ENCODE data around the gene DOCK1.

Gene DOCK1

DNA sequence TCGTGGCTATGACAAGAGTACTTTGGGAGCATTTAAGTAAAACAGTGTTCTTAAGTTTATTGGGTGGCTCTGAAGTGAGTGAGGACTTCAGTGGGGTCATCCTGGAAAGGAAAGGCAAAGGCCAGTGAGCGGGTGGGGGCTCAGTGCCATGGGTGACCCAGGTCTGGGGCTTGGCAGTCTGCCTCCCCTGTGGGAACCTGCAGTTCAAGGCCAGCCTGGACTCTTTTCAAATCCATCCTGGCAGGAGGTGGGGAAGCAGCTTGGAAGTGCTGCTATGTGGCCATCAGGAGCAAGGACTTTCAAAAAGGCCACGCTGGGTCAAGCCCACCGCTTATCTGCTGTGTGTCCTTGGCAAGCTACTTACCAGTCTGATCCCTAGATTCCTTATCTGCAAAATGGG, 495.0 kb downstream of the DOCK1 start:
- TF ChIP-seq, protein P1, sequence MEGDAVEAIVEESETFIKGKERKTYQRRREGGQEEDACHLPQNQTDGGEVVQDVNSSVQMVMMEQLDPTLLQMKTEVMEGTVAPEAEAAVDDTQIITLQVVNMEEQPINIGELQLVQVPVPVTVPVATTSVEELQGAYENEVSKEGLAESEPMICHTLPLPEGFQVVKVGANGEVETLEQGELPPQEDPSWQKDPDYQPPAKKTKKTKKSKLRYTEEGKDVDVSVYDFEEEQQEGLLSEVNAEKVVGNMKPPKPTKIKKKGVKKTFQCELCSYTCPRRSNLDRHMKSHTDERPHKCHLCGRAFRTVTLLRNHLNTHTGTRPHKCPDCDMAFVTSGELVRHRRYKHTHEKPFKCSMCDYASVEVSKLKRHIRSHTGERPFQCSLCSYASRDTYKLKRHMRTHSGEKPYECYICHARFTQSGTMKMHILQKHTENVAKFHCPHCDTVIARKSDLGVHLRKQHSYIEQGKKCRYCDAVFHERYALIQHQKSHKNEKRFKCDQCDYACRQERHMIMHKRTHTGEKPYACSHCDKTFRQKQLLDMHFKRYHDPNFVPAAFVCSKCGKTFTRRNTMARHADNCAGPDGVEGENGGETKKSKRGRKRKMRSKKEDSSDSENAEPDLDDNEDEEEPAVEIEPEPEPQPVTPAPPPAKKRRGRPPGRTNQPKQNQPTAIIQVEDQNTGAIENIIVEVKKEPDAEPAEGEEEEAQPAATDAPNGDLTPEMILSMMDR (conservative IDR thresholded peaks at IDR 0.05): no peak
- no peak for TF ChIP-seq ZFX (IDR thresholded peaks at IDR 0.05)
- no peak overlapping the region for H3K27ac ChIP-seq

DNA sequence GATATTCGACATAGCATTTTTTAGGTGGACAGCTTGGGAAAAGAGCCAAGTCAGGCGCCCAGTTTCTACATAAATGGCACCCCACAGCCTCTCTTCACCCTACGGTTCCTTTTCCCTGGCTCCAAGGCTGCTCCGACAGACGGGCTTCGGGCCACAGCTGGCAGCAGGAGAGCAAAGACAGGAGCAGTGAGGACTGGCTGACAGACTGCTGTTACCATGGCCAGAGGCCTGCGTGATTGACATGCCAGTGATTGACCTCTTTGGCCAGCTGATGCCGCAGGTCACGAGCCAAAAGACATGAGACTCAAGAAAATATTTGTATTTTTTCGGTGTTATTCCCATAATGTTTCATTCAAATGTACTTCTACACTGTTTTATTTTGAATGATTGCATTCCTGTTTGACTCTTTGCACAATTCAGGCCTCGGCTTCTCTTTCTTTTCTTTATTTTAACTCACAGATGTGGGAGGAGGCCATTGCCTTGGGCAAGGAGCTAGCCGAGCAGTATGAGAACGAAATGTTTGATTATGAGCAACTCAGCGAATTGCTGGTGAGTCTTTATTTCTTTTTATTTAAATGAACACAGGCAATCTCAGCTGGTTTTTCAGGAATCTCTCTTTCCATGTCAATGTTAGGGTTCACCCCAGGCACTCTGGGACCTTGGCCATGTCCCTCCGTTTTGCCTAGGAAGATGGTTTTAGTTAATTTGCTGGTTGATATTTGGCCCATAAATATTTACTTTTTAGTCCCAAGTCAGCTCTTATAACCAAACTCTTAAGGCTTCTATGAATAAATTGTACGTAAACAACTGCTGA, 497.6 kb downstream of the DOCK1 start:
- no peak overlapping the region for H3K27ac ChIP-seq
- TF ChIP-seq ZFX (IDR thresholded peaks at IDR 0.05): no peak
- TF ChIP-seq, protein P1 (conservative IDR thresholded peaks at IDR 0.05): no peak

DNA sequence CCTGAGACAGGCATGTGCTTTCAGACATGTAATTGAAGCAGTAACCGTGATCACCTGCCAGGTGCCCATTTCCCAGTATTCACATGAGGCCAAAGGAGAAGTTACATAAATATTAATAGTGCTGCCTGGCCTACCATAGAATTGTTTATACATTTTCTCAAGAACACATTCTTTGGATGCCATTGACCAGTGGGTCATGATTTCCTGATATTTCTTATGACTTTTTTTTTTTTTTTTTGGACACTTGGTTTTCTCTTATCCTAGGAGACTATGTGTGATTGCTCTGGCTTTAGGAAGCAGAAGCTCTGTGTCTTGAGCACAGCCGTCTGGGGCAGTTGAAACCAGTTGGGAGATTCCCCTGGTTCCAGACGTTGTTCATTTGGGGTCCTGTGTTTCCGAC, 500.0 kb downstream of the DOCK1 start:
- TF ChIP-seq, protein P1 (conservative IDR thresholded peaks at IDR 0.05): no peak
- TF ChIP-seq ZFX (IDR thresholded peaks at IDR 0.05): no peak
- H3K27ac ChIP-seq: no peak overlapping the region

DNA sequence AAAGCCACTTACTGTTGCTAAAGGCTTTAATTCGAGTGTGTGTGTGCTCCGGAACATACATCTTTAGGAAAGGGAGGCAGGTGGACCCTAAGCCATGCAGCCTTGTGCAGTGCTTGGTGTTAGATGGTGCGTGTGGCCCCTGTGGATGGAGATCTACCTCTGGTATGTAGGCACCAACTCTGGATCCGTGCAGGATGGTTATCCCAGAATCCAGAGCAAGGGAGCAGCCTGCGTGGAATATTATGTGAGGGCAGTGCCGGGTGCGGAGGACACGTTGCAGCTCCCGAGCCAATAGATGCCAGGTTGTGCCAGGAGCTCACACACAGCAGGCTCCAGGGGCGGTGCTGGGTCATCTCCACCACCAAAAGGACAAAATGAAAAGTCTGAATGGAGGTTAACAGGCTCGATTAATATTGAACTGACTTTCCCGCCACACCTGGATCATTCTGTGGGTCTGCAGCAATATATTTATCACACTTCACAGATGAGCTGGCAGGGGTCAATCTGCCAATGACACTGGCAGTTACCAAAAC, 500.9 kb downstream of the DOCK1 start:
- no peak for TF ChIP-seq ZFX (IDR thresholded peaks at IDR 0.05)
- TF ChIP-seq, protein P1 (conservative IDR thresholded peaks at IDR 0.05): no peak
- H3K27ac ChIP-seq: no peak overlapping the region

DNA sequence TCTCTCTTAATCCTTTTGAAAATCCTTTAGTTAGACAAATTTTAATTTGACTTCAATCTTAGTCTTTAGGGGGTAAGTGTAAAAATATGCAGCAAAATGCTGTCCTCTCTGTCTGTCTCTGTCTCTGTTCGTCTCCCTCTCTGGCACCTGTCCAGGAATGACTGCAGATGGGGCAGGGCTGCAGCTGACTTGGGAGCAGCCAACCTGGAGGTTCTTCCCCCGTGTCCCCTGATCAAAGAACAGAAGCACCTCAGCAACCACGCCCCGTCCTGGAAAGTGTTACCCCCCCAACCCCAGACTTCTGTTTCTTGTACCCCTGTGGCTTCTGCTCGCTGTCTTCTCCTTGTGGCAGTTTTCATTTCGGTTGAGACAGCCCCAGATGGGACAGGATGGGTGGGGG, 502.3 kb downstream of the DOCK1 start:
- TF ChIP-seq, protein P1 (conservative IDR thresholded peaks at IDR 0.05): no peak
- TF ChIP-seq ZFX (IDR thresholded peaks at IDR 0.05): no peak
- no peak overlapping the region for H3K27ac ChIP-seq

DNA sequence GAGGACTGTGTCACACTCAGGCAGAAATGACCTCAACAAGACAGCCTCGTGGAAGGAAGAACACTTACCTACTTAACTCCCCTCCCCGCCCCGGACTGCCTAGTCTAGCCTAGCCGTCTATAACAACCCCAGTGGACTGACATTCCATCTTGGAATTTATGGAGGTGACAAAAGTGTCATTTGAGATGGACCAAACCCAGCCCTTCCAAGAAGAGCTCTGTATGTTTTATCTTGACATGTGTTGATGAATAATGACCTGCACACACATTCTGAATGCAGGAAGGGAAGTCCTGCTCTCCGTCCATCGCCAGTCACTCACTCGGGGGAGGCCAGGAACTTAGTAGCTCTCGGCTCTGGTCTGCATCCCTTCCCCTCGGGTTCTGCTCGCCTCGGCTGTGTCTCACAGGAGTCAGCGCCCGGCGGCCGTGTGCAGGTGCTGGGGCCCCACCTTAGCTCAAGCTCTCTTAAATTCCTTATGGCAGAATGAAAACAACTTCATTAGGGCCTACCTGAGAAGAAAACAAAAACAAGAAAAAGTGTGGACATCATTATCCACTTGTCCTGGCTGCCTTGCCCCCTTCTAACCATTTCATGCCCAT, 503.0 kb downstream of the DOCK1 start:
- no peak overlapping the region for H3K27ac ChIP-seq
- TF ChIP-seq, protein P1 (conservative IDR thresholded peaks at IDR 0.05): no peak
- no peak for TF ChIP-seq ZFX (IDR thresholded peaks at IDR 0.05)

DNA sequence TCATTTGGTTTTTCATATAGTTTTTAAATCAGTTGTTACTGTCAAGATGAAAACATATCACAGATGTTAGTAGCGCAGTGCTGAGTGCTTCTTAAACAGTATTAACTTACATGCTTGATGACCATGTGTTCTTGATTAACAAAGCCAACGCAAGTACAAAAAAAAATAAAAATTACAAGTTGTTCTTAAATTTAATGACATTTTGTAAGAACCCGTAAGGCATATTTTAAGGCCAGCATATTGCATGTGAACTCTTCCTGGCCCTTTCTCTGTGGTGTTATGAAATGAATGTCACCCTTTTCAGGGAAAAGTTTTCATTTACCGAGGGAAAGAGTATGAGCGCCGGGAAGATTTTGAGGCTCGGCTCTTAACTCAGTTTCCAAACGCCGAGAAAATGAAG, 503.5 kb downstream of the DOCK1 start:
- no peak overlapping the region for H3K27ac ChIP-seq
- TF ChIP-seq ZFX (IDR thresholded peaks at IDR 0.05): no peak
- TF ChIP-seq, protein P1 (conservative IDR thresholded peaks at IDR 0.05): no peak

All from C4-2B (cell line).